HG03571 (cell line): Measurements from ENCODE around the gene FOXL3.
"Not testable (repeated sequence)": the region's sequence is repeated elsewhere in the genome, so short reads cannot be mapped to it uniquely, and the experiment has no call there.

Source experiments
- ATAC-seq: cut with Tn5 transposase; IDR thresholded peaks from one replicate; pipeline ENCODE4 v1.9.1; 2021; ENCODE audit not compliant: unreplicated experiment

The FOXL3 gene

GRCh38 chr7:286266-286665 lies 3.7 kb upstream of the FOXL3 start:
- no peak for ATAC-seq

- ATAC-seq = no peak
These were observed 1.3 kb upstream of the FOXL3 start for GRCh38 chr7:288671-289101.

- no peak for ATAC-seq
These were observed 688 bp upstream of the FOXL3 start for GRCh38 chr7:289209-289755.

GRCh38 chr7:290554-291372 lies 793 bp downstream of the FOXL3 start:
- ATAC-seq = no peak

- no peak for ATAC-seq
These were observed 1.6 kb downstream of the FOXL3 start for GRCh38 chr7:291373-292092.

GRCh38 chr7:292226-292625 lies 2.3 kb downstream of the FOXL3 start:
- ATAC-seq = no peak

GRCh38 chr7:292826-293225 lies 2.9 kb downstream of the FOXL3 start:
- no peak for ATAC-seq

GRCh38 chr7:293681-294439 lies 3.9 kb downstream of the FOXL3 start:
- ATAC-seq = no peak

- no peak for ATAC-seq
These were observed 4.6 kb downstream of the FOXL3 start for GRCh38 chr7:294440-295154.

GRCh38 chr7:295155-296154 lies 5.5 kb downstream of the FOXL3 start:
- ATAC-seq = no peak

GRCh38 chr7:296373-296945 lies 6.5 kb downstream of the FOXL3 start:
- no peak for ATAC-seq

- ATAC-seq = not testable (repeated sequence)
These were observed 7.2 kb downstream of the FOXL3 start for GRCh38 chr7:297141-297540.

GRCh38 chr7:297611-298374 lies 7.8 kb downstream of the FOXL3 start:
- ATAC-seq = no peak

- no peak for ATAC-seq
These were observed 8.4 kb downstream of the FOXL3 start for GRCh38 chr7:298375-298702.

GRCh38 chr7:298743-299142 lies 8.8 kb downstream of the FOXL3 start:
- no peak for ATAC-seq

GRCh38 chr7:299169-299568 lies 9.2 kb downstream of the FOXL3 start:
- no peak for ATAC-seq

GRCh38 chr7:299628-300027 lies 9.7 kb downstream of the FOXL3 start:
- no peak for ATAC-seq

- no peak for ATAC-seq
These were observed 10.1 kb downstream of the FOXL3 start for GRCh38 chr7:300048-300447.
